Metanephros (tissue), 1 donor: ENCODE data around the gene SH3TC1. TPM values are rescaled to one million over a fixed set of nuclear protein-coding genes. Genes with fewer than 3 reads are reported as not detected.

Source experiments
- total RNA-seq: library from RNA; depleted of rRNA; stranded (reverse); fragments of >200 nt; gene quantifications from one replicate; pipeline ENCODE4 v1.2.3, GENCODE V29; 2014

The SH3TC1 gene
- total RNA-seq, result 65.4 TPM

DNA sequence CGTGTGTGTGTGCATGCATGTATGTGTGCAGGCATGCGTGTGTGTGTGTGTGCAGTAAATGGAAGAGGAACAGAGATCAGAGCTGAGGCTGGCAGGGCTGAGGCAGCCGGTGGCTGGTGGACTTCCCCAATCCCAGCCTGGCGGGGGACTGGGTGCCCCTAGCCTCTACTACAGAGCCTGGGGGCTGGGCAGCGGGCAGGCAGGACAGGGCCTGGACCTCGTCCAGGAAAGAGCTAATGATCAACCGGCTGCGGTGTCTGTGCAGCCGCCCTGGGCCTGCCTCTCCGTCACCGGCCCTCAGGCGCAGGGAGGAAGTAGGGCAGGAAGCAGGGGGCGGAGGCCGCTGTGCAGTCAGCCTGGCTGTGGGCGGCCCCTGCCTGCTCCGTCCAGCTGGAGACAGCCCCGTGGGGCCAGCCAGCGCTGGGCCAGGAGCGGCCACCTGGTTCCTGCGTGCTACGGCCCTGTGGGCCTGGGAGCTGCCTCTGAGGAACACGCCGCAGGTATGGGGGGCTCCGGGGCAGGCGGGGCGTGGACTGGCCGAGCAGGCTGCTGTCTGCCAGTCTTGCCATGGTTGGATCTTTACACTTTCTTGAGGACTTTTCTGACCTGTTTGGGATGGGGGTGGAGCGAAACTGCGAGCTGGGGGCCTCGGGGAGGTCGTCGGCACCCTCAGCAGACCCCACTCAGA is at the start of gene SH3TC1:
TSS of gene SH3TC1 (plus strand) at position 385 of the 688 bp plus-strand sequence. CDS start 5,905 bp downstream, outside the sequence.

DNA sequence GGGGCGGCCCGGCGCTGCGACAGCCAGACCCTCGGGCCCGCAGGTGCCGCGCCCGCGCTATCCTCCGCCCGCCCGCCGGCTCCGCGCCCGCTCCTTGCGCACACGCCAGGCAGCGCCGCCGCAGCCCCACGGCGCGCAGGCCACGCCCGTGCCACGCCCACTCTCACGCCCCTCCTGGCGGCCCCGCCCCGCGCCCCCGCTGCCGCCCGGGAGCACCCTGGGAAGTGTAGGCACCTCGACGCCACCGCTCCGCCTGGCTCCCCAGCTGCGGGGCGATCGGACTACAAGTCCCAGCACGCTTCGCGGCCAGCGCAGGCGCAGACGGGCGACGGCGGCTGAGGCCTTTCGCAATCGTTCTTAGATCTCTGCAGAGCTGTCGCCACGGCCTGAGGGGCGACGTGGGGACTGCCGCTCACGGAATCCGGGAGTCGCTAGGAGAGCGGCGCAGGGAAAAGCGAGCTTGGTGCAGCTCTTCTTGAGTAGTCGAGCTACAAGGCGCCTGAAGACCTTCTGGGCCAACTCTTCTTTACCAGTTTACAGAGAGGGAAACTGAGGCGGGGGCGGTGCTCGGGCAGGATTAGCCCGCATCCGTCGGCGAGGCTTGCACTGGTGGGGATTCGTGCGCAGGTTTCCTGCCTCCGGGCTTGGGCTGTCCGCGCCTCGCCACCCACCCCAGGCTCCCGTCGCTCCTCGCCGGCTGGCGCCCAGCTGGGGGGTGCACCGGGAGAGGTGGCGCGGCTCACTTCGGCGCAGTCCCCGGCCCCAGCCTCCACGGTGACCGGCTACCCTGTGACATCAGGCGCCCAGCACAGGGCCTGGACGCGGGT is 40.2 kb upstream of the SH3TC1 start, which contains the start of gene ABLIM2:
TSS of gene ABLIM2 (minus strand) at position 104 of the 827 bp plus-strand sequence. CDS start 124 bp downstream, outside the sequence.

DNA sequence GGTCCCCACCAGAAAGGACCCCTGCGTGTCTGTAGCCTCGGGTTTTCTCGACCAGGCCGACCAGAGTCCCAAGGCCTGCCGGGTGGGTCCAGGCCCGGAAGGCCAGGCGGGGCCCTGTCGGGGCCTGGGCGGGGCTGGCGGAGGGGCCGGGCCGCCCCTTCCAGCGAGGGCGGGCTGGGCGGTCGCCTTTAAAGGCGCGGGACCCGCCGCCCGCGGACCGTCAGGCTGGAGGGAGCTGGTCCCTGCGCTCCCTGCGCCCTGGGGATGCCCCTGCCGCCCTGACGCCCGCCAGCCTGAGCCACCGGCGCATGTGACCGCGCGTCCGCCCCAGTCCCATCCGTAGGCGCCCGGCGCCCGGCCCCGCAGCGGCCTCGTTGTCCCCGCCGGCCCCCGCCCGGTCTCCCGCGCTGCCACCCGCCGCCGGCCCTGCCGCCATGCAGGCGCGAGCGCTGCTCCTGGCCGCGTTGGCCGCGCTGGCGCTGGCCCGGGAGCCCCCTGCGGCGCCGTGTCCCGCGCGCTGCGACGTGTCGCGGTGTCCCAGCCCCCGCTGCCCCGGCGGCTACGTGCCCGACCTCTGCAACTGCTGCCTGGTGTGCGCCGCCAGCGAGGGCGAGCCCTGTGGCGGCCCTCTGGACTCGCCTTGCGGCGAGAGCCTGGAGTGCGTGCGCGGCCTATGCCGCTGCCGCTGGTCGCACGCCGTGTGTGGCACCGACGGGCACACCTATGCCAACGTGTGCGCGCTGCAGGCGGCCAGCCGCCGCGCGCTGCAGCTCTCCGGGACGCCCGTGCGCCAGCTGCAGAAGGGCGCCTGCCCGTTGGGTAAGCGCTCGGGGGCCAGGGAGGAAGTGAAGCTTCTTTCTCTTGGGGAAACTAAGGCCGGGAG is 70.7 kb downstream of the SH3TC1 start, which contains the start of gene HTRA3:
TSS of gene HTRA3 (plus strand) at position 220 of the 883 bp plus-strand sequence. CDS start at position 435, 215 bp downstream.

Other genes starting within 250 kb of the SH3TC1 start
- 11.1 TPM for gene ABLIM2, start 40.5 kb upstream of the SH3TC1 start, total RNA-seq
- 22.1 TPM for gene HTRA3, start 70.5 kb downstream of the SH3TC1 start, total RNA-seq
- 31.9 TPM for gene ACOX3, start 241.4 kb downstream of the SH3TC1 start, total RNA-seq
- gene TRMT44, start 241.5 kb downstream of the SH3TC1 start, total RNA-seq, result 37.7 TPM